CD4-positive, alpha-beta T cell treated with Interleukin-1 beta for 1 hour (primary cell): ENCODE data around the gene OR1S1.
"Not testable (repeated sequence)": the region's sequence is repeated elsewhere in the genome, so short reads cannot be mapped to it uniquely, and the experiment has no call there.

Source experiments
- DNase-seq, 2 donors: peaks; one replicate each; pipeline ENCODE4 v3.0.0-alpha.2; 2020 to 2022

Gene OR1S1

DNA sequence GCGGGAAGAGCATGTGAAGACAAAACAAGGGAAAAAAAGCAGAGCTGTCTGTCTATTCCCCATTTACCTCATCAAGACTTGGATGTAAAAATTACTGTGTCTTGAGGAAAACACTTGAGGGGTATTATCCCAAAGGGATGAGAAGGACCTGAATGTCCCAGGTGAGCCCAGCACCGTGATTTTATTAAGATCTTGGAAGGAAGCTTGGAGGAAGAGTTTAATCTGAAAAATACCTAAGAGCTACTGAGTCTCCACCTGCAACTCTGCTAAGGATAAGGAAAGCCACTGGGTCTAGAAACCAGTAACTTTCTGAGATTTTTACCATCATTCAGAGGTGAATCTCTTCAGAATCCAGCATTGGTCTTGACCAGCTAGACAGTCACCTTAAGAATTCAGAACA is at the start of gene OR1S1:
Gene OR1S1 (plus strand): TSS at position 301 of the 400 bp plus-strand sequence.
- not testable (repeated sequence) for DNase-seq

DNA sequence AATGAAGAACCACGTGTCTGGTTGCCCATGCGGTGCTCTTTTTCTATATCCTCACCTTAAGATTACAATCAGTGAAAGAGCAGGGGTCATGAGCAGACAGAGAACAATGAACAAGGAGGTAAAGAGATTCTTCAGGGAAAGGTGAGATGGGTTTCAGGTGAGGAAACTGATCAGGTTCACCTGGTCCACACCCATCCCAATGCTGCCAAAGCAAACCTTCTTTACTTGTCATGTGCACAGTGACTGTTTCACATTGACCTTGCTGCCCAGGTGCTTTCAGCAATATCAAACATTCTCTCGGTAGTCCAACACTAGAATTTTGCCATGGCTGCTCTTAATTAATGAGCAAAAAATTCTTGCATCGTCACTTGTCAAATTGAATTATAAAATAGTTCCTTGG is 48.1 kb upstream of the OR1S1 start:
- DNase-seq: no peak

DNA sequence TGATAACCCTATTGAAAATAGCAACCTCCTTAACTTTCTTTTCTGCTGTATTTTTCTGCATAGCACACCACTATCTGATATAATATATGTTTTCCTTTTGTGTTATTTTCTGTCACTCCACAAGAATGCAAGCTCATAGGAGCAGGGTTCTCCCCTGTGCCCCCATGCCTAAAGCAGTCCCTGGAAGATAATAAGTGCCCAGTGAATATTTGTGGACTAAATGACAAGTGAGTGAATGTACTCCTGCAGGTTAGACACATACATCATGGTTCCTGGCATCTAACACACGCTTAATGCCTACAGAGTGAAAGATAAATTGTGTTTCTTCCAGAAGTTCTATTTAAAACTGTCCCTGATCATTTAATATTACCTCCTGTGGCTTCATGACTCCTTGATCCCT is 47.5 kb upstream of the OR1S1 start:
- DNase-seq: no peak

DNA sequence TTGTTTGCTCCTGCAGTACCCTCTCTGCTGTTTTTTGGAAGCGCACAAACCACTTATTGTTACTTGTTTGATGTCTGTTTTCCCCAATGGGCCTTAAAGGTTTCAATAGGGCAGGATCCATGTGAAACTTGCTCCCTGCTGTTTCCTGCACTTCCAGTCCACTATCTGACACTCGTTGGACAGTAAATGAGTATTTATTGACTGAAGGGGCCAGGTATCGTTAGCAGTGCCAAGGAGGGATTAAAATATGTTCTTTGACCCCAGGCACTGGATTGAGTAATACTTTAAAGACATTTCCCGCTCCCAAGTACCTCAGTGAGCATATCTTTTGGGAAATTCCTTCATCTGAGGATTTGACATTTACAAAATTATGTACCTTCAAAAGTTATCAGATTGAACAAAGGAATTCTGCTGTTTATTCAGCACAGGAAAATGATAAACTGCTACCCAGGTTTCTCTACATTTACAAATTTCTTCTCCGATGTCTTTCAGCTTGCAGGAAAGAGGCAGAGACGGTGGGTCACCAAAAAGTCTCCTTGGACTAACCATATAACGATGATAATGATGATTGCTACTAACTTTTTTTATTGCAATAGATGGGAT is 46.9 kb upstream of the OR1S1 start:
- DNase-seq: no peak

DNA sequence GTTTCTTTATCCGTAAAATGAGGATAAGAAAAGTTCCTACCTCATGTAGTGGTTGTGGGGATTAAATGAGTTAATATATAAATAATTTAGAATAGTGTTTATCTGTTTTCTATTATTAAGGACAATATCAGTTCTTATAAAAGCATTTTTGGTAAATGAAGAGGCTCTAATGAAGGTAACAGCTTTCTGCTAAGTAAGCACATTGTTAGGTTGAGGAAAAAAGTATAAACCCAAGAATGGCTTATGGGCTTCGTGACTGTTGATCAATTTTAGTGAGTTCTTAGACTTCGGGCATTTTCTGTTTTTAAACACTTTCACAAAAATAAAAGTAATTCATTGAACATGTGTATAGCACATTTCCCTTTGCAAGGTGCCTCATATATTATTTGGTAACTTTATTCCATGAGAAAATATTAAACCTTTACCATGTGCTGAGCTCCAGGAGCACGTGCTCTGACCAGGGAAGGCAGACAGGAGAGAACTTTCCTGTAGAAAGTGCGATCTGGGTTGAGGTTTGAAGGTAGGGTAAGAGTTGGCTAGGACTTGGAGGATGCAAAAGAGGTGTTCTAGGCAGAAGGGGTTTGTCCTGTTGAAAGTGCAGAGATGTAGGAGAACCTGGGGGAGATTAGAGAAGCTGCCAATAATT is 35.0 kb upstream of the OR1S1 start:
- no peak for DNase-seq

DNA sequence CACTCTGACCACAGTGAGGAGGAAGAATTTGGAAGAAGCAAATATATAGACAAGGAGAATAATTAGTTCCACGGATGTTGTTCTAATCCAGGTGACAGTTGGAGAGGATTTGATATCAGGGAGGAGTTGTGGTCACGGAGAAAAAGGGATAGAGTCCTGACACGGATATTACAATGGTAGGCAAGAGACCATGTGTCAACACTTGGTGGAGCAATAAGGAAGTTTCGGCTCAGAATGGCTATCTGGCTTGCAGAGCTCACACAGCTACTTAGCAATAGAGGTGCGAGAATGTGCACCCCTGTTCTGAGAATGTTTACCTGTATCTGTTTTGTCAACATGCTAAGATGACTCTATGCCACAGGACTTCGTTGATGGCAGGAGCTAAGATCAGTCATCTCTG is 34.1 kb upstream of the OR1S1 start:
- DNase-seq: no peak

DNA sequence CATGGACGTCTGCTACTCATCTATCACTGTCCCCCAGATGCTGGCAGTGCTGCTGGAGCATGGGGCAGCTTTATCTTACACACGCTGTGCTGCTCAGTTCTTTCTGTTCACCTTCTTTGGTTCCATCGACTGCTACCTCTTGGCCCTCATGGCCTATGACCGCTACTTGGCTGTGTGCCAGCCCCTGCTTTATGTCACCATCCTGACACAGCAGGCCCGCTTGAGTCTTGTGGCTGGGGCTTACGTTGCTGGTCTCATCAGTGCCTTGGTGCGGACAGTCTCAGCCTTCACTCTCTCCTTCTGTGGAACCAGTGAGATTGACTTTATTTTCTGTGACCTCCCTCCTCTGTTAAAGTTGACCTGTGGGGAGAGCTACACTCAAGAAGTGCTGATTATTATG is 32.9 kb upstream of the OR1S1 start:
- no peak for DNase-seq

DNA sequence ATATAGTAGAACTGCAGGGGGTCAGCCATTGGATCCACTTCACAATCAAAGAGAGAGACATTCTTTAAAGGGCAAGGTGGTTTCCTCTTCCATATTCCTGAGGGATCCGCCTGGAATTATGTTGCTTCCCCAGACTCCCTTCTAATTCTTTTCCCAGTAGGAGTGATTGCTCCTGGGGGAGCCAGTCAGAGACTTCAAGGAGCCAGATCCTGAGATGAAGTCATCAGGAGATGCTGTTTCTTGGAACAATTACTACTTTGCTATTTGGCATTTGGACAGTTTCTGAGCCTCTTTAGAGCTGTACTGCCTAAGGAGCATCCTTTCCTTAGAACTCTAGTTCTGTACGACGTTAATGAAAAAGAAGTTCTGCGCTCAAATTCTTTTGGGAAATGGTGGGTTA is 25.6 kb upstream of the OR1S1 start:
- no peak for DNase-seq

DNA sequence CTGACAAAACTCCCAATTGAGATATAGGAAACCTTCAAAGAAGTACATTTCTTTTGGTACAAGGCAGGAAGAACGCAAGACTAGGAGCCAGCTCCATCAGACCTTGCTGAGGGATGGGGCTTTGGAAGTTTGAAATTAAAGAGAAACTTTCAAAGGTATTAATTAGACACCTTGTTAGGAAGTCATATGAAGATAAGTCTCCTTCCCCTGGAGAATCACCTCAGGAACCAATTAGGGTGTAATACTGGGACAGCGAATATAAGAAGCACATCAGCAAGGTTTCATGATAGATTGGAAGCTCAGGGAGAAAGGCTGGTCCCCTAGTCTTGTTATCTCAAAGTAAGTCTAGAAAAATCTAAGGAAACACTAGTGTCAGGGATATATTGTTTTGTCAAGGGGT is 23.8 kb upstream of the OR1S1 start, which contains the start of gene OR9Q2:
Gene OR9Q2 (plus strand): TSS at position 301 of the 400 bp plus-strand sequence. CDS start 1,421 bp downstream, outside the sequence.
- no peak for DNase-seq

DNA sequence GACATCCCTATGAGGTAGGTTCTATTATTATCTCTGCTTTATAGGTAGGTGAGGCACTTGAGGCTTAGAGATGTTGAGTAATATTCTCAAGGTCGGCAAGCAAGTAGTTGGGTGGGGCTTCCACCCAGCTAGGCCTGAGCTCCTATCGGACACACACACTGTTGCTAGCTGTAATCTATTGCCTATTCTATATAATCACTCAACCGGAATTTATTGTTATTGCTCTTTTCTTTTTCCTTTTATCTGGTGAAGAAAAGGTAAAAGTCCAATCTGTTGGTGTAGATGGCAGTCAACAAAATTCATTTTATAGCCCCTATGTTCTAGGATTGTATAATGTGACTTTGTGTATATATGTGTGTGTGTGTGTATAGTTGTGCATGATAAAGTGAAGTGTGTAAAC is 20.3 kb upstream of the OR1S1 start:
- DNase-seq: no peak

DNA sequence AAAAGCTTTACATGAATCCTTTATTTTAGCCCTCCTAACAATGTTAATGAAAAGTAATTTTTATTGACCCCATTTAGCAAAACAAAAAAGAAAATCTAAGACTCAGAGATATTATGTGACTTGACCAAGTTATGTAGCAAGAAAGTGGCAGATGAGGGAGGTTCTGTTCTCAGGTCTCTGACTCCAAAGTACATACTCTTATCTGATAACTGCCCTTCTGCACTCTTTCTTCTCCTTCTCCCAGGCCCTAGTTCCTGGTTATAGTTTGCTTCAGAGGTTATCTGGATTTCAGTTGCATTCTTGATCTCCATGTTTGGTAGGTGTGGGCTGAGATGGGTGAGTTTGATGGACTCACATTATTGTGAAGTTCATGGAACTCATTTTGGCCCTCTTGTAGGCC is 19.1 kb upstream of the OR1S1 start:
- DNase-seq: no peak

DNA sequence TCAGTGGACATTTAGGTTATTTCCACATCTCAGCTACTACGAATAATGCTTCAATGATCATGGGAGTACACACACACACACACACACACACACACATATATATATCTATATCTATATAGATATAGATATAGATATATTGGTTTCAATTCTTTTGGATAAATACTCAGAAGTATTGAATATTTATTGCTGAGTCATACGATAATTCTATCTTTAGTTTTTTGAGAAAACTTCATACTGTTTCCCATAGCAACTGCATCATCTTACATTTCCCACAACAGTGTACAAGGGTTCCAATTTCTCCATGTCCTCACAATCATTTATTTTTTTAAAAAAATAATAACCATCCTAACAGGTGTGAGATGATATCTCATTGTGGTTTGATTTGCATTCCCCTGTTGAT is 16.6 kb upstream of the OR1S1 start:
- DNase-seq: no peak

DNA sequence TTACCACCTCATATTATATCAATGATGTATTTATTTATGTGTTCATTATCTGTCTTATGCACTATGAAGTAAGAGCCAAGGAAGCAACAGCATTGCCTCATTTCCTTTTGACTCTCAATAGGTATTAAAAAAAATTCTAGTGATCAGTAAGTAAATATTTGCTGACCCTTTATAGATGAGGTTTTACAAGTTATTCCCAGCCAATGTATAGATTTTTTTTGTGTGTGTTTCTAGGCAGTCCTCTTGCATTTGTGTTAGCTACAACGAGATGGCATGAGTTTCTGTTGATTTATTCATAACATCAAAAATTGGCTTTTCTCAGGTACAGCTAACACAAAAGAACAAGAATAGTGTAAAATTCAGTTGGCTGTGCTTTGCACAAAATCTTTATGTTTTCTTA is 13.2 kb upstream of the OR1S1 start:
- no peak for DNase-seq

DNA sequence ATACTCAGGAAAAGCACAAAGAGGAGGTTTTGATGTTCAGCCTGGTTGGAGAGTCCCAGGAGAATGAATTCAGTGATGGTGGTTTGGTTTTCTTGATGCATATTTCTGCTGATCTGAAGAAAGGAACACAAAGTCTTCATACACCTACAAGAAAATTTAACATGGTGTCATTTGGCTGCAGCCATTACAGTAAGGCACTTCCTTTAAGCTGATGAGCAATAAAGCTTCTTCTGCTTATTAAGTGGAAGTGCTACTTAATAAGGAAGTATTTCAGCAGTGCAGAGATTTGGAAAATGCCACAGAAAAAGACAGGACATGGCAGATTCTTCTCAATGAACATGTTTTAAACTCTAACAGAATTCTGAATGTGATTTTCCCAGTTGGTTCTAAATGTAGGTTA is 8.5 kb upstream of the OR1S1 start, which contains the start of gene OR1S2:
Gene OR1S2 (minus strand): TSS at position 101 of the 400 bp plus-strand sequence. CDS start 0 bp downstream, at position 101.
- no peak for DNase-seq

DNA sequence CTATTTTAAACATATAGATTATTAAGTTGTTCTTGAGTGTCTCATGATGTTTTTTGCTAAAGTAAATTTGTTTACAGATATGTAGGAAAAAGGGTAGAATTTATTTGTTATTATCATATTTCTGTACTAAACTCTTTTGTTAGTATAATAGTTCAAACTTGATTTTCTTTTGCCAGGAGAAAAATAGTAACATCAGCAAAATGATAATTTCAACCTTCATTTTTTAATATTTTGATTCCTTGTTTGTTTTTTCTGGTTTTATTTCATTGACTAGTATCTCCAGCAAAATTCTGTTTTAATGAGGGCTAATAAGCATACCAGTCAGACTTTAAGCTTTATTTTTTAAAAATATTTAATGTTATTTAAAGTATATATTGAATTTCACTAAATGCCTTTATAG is 4.0 kb downstream of the OR1S1 start:
- no peak for DNase-seq

DNA sequence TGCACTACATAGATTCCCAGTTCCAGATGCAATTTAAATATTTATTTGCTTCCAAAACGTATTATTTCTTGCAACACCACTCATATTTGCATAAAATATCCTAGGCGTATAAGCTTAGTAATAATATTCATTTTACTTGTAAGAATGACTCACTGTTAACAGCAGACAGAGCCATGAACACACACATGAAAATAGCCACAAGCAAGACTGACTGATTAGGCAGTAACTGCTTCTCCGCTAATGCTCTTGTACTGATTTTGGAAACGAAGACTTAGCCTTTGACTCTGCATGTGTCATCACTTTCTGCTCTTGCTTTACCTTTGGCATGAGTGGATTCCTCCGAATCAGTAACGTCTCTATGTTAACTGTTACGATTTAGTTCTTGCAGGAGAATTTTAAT is 10.2 kb downstream of the OR1S1 start:
- DNase-seq: no peak

DNA sequence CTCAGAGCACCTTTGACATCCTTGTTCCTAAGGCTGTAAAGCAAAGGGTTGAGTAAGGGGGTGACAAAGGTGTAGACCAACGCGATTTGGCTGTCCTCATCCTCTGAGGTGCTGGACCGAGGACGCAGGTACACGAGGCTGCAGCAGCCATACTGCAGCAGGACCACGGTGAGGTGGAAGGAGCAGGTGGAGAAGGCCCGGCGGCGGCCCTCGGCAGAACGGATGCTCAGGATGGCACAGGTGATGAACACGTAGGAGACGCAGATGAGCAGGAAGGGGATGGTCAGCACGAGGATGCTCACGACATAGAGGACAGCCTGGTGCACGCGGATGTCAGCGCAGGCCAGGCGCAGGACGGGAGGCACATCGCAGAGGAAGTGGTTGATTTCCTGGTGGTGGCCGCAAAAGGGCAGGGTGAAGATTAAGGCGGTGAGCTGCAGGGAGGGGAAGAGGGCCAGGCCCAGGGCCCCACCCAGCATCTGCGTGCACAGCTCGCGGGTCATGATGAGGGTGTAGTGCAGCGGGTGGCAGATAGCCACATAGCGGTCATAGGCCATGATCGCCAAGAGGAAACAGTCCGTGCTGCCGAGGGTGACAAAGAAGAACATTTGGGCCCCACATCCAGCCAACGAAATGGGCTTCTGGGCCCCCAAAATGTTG is 15.6 kb downstream of the OR1S1 start:
- DNase-seq: no peak

DNA sequence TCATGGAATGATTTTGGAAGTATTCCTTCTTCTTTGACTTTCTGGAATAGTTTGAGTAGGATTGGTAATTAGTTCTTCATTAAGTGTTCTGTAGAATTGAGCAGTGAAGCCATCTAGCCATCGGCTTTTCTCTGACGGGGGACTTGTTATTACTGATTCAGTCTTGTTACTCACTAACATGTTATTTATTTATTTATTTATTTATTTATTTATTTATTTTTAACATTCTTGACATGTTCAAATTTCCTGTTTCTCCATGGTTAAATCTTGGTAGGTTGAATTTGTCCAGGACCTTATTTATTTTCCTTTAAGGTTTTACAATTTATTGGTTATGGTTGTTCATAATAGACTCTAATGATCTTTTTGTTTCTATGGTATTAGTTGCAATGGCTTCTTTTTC is 31.4 kb downstream of the OR1S1 start:
- no peak for DNase-seq

DNA sequence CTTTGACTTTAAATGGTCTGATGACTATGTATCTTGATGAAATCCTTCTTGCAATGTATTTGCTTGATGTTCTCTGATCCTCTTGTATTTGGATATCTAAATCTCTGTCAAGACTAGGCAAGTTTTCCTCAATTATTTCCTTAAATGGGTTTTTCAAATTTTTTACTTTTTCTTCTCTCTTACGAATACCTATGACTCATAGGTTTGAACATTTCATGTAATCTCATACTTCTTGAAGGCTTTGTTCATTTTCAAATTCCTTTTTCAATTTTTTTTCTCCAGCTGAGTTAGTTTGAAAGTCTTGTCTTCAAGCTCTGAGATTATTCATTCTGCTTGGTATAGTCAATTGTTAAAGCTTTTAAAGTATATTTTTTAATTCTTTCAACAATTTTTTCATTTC is 42.4 kb downstream of the OR1S1 start:
- DNase-seq: no peak

DNA sequence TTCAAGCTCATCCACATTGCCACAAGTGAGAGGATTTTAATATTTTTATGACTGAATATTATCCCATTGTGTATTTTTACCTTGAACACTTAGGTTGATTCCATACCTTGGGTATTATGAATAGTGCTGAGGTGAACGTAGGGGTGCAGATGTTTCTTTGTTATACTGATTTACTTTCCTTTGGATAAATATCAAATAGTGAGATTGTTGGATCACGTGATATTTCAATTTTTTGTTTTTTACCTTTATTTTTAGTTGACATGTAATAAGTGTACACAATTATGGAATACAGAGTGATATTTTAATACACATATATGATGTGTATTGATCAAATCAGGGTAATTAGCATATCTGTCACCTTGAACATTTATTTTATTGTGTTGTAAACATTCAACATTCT is 47.5 kb downstream of the OR1S1 start:
- DNase-seq: no peak
